ENCODE data around the gene NPB. TPM values are rescaled to one million over a fixed set of nuclear protein-coding genes. Genes with fewer than 3 reads are reported as not detected.

NPB gene
- polyA plus RNA-seq, 1 donor (not counting 4 experiments of a cell fraction or from before 2014, with no cell fraction given): not detected

GRCh38 chr17:81902653-81903414, 796 bp downstream of the NPB start:
- Histone ChIP-seq H4K20me1 (ENCODE audit: control insufficient read depth, extremely low read depth, insufficient read depth, low read length) (peaks cover 14% of the 10 kb centered on the region), H2AFZ (ENCODE audit: control insufficient read depth, low read length) (no peak overlapping the region), H3K4me2 (ENCODE audit: control insufficient read depth, extremely low read depth, insufficient read depth, low read depth, low read length) (peak overlapping the region; percentile 37), H3K9me1 (ENCODE audit: control insufficient read depth, extremely low read depth, insufficient read depth, low read length) (no peaks in the 10 kb centered on the region), H3K4me3 (ENCODE audit: control insufficient read depth in 2 of 3, extremely low read depth in 1 of 3, insufficient read depth in 2 of 3, low read depth in 1 of 3, low read length in 3 of 3) (no peak overlapping the region), H3K4me1 (ENCODE audit: control insufficient read depth, extremely low read depth, insufficient read depth, low read length) (peaks cover 31% of the 10 kb centered on the region), H3K27me3 (ENCODE audit: control insufficient read depth, extremely low read depth, insufficient read depth, low read length) (no peaks in the 10 kb centered on the region), H3K9ac (ENCODE audit: control insufficient read depth, extremely low read depth, insufficient read depth, low read length) (no peak overlapping the region), H3K9me3 (ENCODE audit: control insufficient read depth, low read depth, low read length) (no peaks in the 10 kb centered on the region), H3K27ac (ENCODE audit: control insufficient read depth, insufficient read depth, low read length) (no peak overlapping the region), H3K79me2 (ENCODE audit: control insufficient read depth, insufficient read depth, low read length) (no peaks in the 10 kb centered on the region), H3K36me3 (ENCODE audit: control insufficient read depth in 2 of 2, extremely low read depth in 1 of 2, insufficient read depth in 2 of 2, low read length in 2 of 2) (peaks cover 19 to 43% of the 10 kb centered on the region in 2 experiments)
- TF ChIP-seq EZH2 (IDR thresholded peaks at IDR 0.05; ENCODE audit: low read length): no peak
- TF ChIP-seq, protein P1, sequence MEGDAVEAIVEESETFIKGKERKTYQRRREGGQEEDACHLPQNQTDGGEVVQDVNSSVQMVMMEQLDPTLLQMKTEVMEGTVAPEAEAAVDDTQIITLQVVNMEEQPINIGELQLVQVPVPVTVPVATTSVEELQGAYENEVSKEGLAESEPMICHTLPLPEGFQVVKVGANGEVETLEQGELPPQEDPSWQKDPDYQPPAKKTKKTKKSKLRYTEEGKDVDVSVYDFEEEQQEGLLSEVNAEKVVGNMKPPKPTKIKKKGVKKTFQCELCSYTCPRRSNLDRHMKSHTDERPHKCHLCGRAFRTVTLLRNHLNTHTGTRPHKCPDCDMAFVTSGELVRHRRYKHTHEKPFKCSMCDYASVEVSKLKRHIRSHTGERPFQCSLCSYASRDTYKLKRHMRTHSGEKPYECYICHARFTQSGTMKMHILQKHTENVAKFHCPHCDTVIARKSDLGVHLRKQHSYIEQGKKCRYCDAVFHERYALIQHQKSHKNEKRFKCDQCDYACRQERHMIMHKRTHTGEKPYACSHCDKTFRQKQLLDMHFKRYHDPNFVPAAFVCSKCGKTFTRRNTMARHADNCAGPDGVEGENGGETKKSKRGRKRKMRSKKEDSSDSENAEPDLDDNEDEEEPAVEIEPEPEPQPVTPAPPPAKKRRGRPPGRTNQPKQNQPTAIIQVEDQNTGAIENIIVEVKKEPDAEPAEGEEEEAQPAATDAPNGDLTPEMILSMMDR (optimal IDR thresholded peaks at IDR 0.05 in 1 of 3, IDR thresholded peaks at IDR 0.05 in 1 of 3, conservative IDR thresholded peaks at IDR 0.05 in 1 of 3; ENCODE audit: extremely low read depth in 1 of 3, insufficient read depth in 2 of 3, low read length in 3 of 3): no peak
- no peak for DNase-seq (ENCODE audit: low read depth, low spot score)
- dilution Hi-C loops (cut with MboI; ENCODE audit: extremely low pct_ligation_motif_present, low sequenced_read_pairs): no loop called here
- no peak for FAIRE-seq

GRCh38 chr17:81903415-81903831, 1.4 kb downstream of the NPB start:
- H3K4me2 ChIP-seq (ENCODE audit: control insufficient read depth, extremely low read depth, insufficient read depth, low read depth, low read length): no peak overlapping the region
- H3K79me2 ChIP-seq (ENCODE audit: control insufficient read depth, insufficient read depth, low read length): no peaks in the 10 kb centered on the region
- peaks cover 14% of the 10 kb centered on the region for H4K20me1 ChIP-seq (ENCODE audit: control insufficient read depth, extremely low read depth, insufficient read depth, low read length)
- FAIRE-seq (no peak), DNase-seq (ENCODE audit: low read depth, low spot score) (no peak)
- H3K36me3 ChIP-seq (ENCODE audit: control insufficient read depth in 2 of 2, extremely low read depth in 1 of 2, insufficient read depth in 2 of 2, low read length in 2 of 2): peaks cover 25 to 46% of the 10 kb centered on the region in 2 experiments
- H3K9me3 ChIP-seq (ENCODE audit: control insufficient read depth, low read depth, low read length): no peaks in the 10 kb centered on the region
- TF ChIP-seq EZH2 (IDR thresholded peaks at IDR 0.05; ENCODE audit: low read length): no peak
- TF ChIP-seq, protein P1 (optimal IDR thresholded peaks at IDR 0.05 in 1 of 3, IDR thresholded peaks at IDR 0.05 in 1 of 3, conservative IDR thresholded peaks at IDR 0.05 in 1 of 3; ENCODE audit: extremely low read depth in 1 of 3, insufficient read depth in 2 of 3, low read length in 3 of 3): no peak
- no peak overlapping the region for H3K4me3 ChIP-seq (ENCODE audit: control insufficient read depth in 2 of 3, extremely low read depth in 1 of 3, insufficient read depth in 2 of 3, low read depth in 1 of 3, low read length in 3 of 3)
- H3K9ac ChIP-seq (ENCODE audit: control insufficient read depth, extremely low read depth, insufficient read depth, low read length): no peak overlapping the region
- dilution Hi-C loops (cut with MboI; ENCODE audit: extremely low pct_ligation_motif_present, low sequenced_read_pairs): no loop called here
- no peak overlapping the region for H3K27ac ChIP-seq (ENCODE audit: control insufficient read depth, insufficient read depth, low read length)
- peaks cover 25% of the 10 kb centered on the region for H3K4me1 ChIP-seq (ENCODE audit: control insufficient read depth, extremely low read depth, insufficient read depth, low read length)
- no peaks in the 10 kb centered on the region for H3K9me1 ChIP-seq (ENCODE audit: control insufficient read depth, extremely low read depth, insufficient read depth, low read length)
- no peak overlapping the region for H2AFZ ChIP-seq (ENCODE audit: control insufficient read depth, low read length)
- no peaks in the 10 kb centered on the region for H3K27me3 ChIP-seq (ENCODE audit: control insufficient read depth, extremely low read depth, insufficient read depth, low read length)
